GM12878 (cell line): Measurements from ENCODE around the gene MIOS. TPM values are rescaled to one million over a fixed set of nuclear protein-coding genes. Genes with fewer than 3 reads are reported as not detected.
A peak's percentile ranks its signal among the peaks of the same experiment; 100 is the strongest.

Experiments used
- ATAC-seq: fragments of 200-7000 bp; cut with Tn5 transposase; 3 replicates; pipeline ENCODE4 v1.9.1; 2020; ENCODE audit warnings: mild to moderate bottlenecking, moderate library complexity
- BruUV-seq: library from RNA; stranded (reverse); fragments of 400-500 nt; replicated peaks from 2 replicates; lab custom pipeline; 2021; lab: Mats Ljungman, UMichigan
- CTCF ChIA-PET: fragments of 300-600 bp; sonication (Branson Sonifier 250); formaldehyde crosslinking; extraction: SDS; loops from one replicate; lab custom pipeline; 2021; ENCODE audit warnings: inconsistent platforms; lab: Yijun Ruan, JAX
- POLR2A ChIA-PET: fragments of 350-600 bp; formaldehyde crosslinking; extraction: SDS; loops from one replicate; lab custom pipeline; 2021; ENCODE audit warnings: inconsistent platforms; lab: Charles Lee
- RAD21 ChIA-PET: fragments of 300-600 bp; sonication (Branson Sonifier 250); formaldehyde crosslinking; loops from one replicate; lab custom pipeline; 2023; ENCODE audit warnings: antibody characterized with exemption; ENCODE audit not compliant: unreplicated experiment; lab: Charles Lee
- SMC1A ChIA-PET: fragments of 300-600 bp; sonication (Branson Sonifier 250); formaldehyde crosslinking; loops from one replicate; lab custom pipeline; 2023; ENCODE audit not compliant: unreplicated experiment, uncharacterized antibody; lab: Charles Lee
- DNase-seq: peaks from one replicate; pipeline ENCODE4 v3.0.0-alpha.2; 2011; ENCODE audit warnings: low read depth, low spot score
- FAIRE-seq: peaks from 3 replicates; lab custom pipeline; 2011; peaks lifted over from hg19 to GRCh38; lab: Jason Lieb, UNC
- H2AFZ ChIP-seq: 2 replicates; pipeline ENCODE4 v1.6.0; 2011; ENCODE audit warnings: low read depth, low read length, control low read depth; ENCODE audit not compliant: control insufficient read depth
- H3K27ac ChIP-seq: 2 replicates; pipeline ENCODE4 v1.5.1; 2011; ENCODE audit warnings: control low read depth; ENCODE audit not compliant: control insufficient read depth, insufficient read depth
- H3K27me3 ChIP-seq, 2 experiments: replicated peaks in 1 of 2; 2 replicates each; pipeline versions ENCODE4 v1.6.0 to v1.6.1; 2011; ENCODE audit warnings: low read length in 1 of 2; ENCODE audit not compliant: control insufficient read depth in 2 of 2, insufficient read depth in 2 of 2
- H3K36me3 ChIP-seq, 2 experiments: 2 replicates each; pipeline ENCODE4 v1.5.1; 2011; ENCODE audit warnings: low read length in 1 of 2; ENCODE audit not compliant: control insufficient read depth in 2 of 2, insufficient read depth in 2 of 2
- H3K4me1 ChIP-seq: 2 replicates; pipeline ENCODE4 v1.6.1; 2011; ENCODE audit warnings: mild to moderate bottlenecking, low read length, moderate library complexity, mixed read lengths; ENCODE audit not compliant: control insufficient read depth, insufficient read depth
- H3K4me2 ChIP-seq: 2 replicates; pipeline ENCODE4 v1.6.0; 2011; ENCODE audit warnings: control low read depth; ENCODE audit not compliant: control insufficient read depth, insufficient read depth
- H3K4me3 ChIP-seq: fragments of 200-600 bp; sonication (generic); 2 replicates; pipeline ENCODE4 v1.5.1; 2016
- H3K79me2 ChIP-seq: 2 replicates; pipeline ENCODE4 v1.6.0; 2011; ENCODE audit warnings: low read length; ENCODE audit not compliant: control insufficient read depth, insufficient read depth
- H3K9ac ChIP-seq: 2 replicates; pipeline ENCODE4 v1.8.0; 2011; ENCODE audit warnings: low read length, control low read depth, mixed read lengths; ENCODE audit not compliant: control insufficient read depth, insufficient read depth
- H3K9me3 ChIP-seq: replicated peaks from 3 replicates; pipeline ENCODE4 v1.5.1; 2011; ENCODE audit warnings: mild to moderate bottlenecking, low read length; ENCODE audit not compliant: control insufficient read depth, insufficient read depth
- H4K20me1 ChIP-seq: 2 replicates; pipeline ENCODE4 v1.6.0; 2011; ENCODE audit not compliant: control insufficient read depth, insufficient read depth
- CEBPB ChIP-seq, 2 experiments: fragments of 150-350 bp in 1 of 2; IDR thresholded peaks; 2 replicates each; pipeline ENCODE4 v1.6.1; 2012 to 2014; ENCODE audit warnings: low read depth in 2 of 2, low read length in 2 of 2, borderline replicate concordance in 1 of 2, inconsistent platforms in 1 of 2
- CHD1 ChIP-seq: IDR thresholded peaks from 2 replicates; pipeline ENCODE4 v1.6.1; 2012; ENCODE audit warnings: low read depth, low read length, improper control_type of control experiment
- ESRRA ChIP-seq: IDR thresholded peaks from 2 replicates; pipeline ENCODE4 v1.6.1; 2012; ENCODE audit warnings: mild to moderate bottlenecking, low read length, improper control_type of control experiment
- MEF2A ChIP-seq: IDR thresholded peaks from 2 replicates; pipeline ENCODE4 v1.6.1; 2011; ENCODE audit warnings: low read depth, mild to moderate bottlenecking, low read length, moderate library complexity; ENCODE audit not compliant: insufficient read depth
- NFYB ChIP-seq: IDR thresholded peaks from 2 replicates; pipeline ENCODE4 v1.6.1; 2011; ENCODE audit warnings: low read depth, mild to moderate bottlenecking, low read length, improper control_type of control experiment, moderate library complexity; ENCODE audit not compliant: insufficient read depth
- POLR2AphosphoS2 ChIP-seq: IDR thresholded peaks from 2 replicates; pipeline ENCODE4 v1.6.1; 2011; ENCODE audit warnings: low read depth, mild to moderate bottlenecking, low read length, improper control_type of control experiment, moderate library complexity
- RCOR1 ChIP-seq: conservative IDR thresholded peaks from 2 replicates; pipeline ENCODE4 v1.6.1; 2012; ENCODE audit warnings: low read depth, low read length, improper control_type of control experiment
- SIN3A ChIP-seq: IDR thresholded peaks from 2 replicates; pipeline ENCODE4 v1.6.1; 2012; ENCODE audit warnings: low read depth, low read length, improper control_type of control experiment
- ZNF384 ChIP-seq: IDR thresholded peaks from 2 replicates; pipeline ENCODE4 v1.6.1; 2012; ENCODE audit warnings: low read depth, mild to moderate bottlenecking, low read length, improper control_type of control experiment, borderline replicate concordance
- ZNF622 ChIP-seq: fragments of 450-650 bp; IDR thresholded peaks from 2 replicates; pipeline ENCODE4 v1.6.1; 2017; ENCODE audit warnings: mild to moderate bottlenecking, inconsistent platforms
- ZZZ3 ChIP-seq: IDR thresholded peaks from 2 replicates; pipeline ENCODE4 v1.6.1; 2011; ENCODE audit warnings: low read depth; ENCODE audit not compliant: control insufficient read depth, insufficient read length
- WGBS: methylation state at CpG from one replicate; pipeline ENCODE4 v1.1.6; 2016; ENCODE audit warnings: low lambda C conversion rate; ENCODE audit not compliant: insufficient replicate concordance, insufficient coverage; ENCODE audit errors: missing lambda C conversion rate; 5-methylcytosine and 5-hydroxymethylcytosine counted together
- in situ Hi-C: fragments of 300-500 bp; cut with MboI; formaldehyde crosslinking; loops from 9 replicates; pipeline ENCODE4 v1.14.3; 2018; ENCODE audit warnings: mixed read lengths
- intact Hi-C: fragments of 100-400 bp; cut with micrococcal nuclease; formaldehyde crosslinking; loops from one replicate; pipeline ENCODE4 v1.14.2; 2022; ENCODE audit not compliant: unreplicated experiment
- polyA plus RNA-seq, 11 experiments: library from polyadenylated mRNA; depleted of rRNA in 4 of 11; unstranded in 6 of 11; stranded (reverse) in 5 of 11; fragments of >200 nt; fragmentation: Nextera tagmentation in 4 of 11; fragmentation: Illumina TruSeq in 1 of 11; extraction: Ambion mirVana in 4 of 11; extraction: Trizol in 1 of 11; gene quantifications; 1 replicate in 1 of 11; 2 replicates in 10 of 11; pipeline versions ENCODE4 v1.2.1 to v1.2.3, GENCODE V29; 2011 to 2016; ENCODE audit warnings: inconsistent platforms in 2 of 11, missing spikeins in 2 of 11, low read depth in 1 of 11
- total RNA-seq, 4 experiments: library from RNA; depleted of rRNA in 3 of 4; stranded (reverse); fragments of >200 nt in 3 of 4; fragmentation: Illumina TruSeq in 1 of 4; extraction: Trizol in 1 of 4; gene quantifications; 2 replicates each; pipeline versions ENCODE4 v1.2.1 to v1.2.3, GENCODE V29; 2013 to 2021
- TF ChIP-seq, protein P1 (sequence below): IDR thresholded peaks from 2 replicates; pipeline ENCODE4 v1.6.1; 2011; ENCODE audit warnings: low read depth, low read length, improper control_type of control experiment, borderline replicate concordance
- TF ChIP-seq, protein P2 (sequence below): fragments of 450-650 bp; formaldehyde crosslinking; IDR thresholded peaks from 2 replicates; pipeline ENCODE4 v1.5.0; 2022; ENCODE audit warnings: mild to moderate bottlenecking, missing genetic modification characterization
- TF ChIP-seq, protein P3 (sequence below): IDR thresholded peaks from 2 replicates; pipeline ENCODE4 v1.6.1; 2012; ENCODE audit warnings: low read depth, low read length, improper control_type of control experiment
- TF ChIP-seq, protein P4 (sequence below): IDR thresholded peaks from 2 replicates; pipeline ENCODE4 v1.6.1; 2012; ENCODE audit warnings: mild to moderate bottlenecking, low read depth, low read length

MIOS gene
- total and polyA plus RNA-seq, 10 of the 15 experiments (the other 5 are each of a cell fraction or from before 2014, with no cell fraction given): 13.1 to 94.9 (median 54.2) TPM

DNA sequence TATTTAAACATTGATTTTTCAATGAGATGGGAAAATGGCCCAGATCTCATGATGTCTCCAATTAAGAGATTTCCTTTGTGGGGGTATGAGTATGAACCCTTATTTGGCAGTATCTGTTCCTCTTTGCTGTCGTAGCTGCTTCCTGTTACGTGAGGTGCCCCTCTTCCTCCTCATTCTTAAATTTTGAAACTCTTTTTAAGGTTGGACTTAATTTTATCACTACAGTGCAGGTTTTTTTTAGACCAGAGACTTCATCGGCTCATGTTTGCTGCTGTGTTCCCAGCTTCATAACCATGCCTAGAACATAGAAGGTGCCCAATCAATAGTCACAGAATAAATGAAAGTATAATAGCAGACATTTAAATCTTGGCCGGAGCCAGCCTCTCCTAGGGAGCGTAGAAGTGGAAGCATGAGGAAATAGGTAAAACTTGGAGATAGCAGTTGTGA is 2.4 kb downstream of the MIOS start:
- H2AFZ ChIP-seq: no peak overlapping the region; the same call in 1 of the 2 replicates
- H3K27ac ChIP-seq: peak overlapping the region; percentile 99
- H4K20me1 ChIP-seq: no peaks in the 10 kb centered on the region
- ATAC-seq: peak; percentile 68
- peak overlapping the region; percentile 85 for H3K4me2 ChIP-seq
- 1% methylated on average over 5 of the region's 5 CpGs for WGBS
- no peaks in the 10 kb centered on the region for H3K27me3 ChIP-seq
- H3K4me1 ChIP-seq: peaks cover 14% of the 10 kb centered on the region
- H3K9me3 ChIP-seq: peaks cover 3% of the 10 kb centered on the region; the same call in 2 of the 3 replicates
- H3K36me3 ChIP-seq: peaks cover 0 to 12% of the 10 kb centered on the region in 2 experiments; a peak in 2 of 4 replicates
- CTCF ChIA-PET: interaction anchor here (0.9 to 1.6 kb wide), 5 partner anchors 26 to 466 kb away, joined by 3 to 4 read pairs (median 3); partner anchors contain the start of gene UMAD1
- RAD21 ChIA-PET: interaction anchor here (0.7 to 2.8 kb wide), 10 partner anchors 72 to 727 kb away, joined by 3 to 22 read pairs (median 4); partner anchors contain the start of genes C1GALT1 and UMAD1
- DNase-seq: peak; percentile 53
- H3K9ac ChIP-seq: peak overlapping the region; percentile 93
- POLR2A ChIA-PET: interaction anchor here (0.7 to 2.7 kb wide), 4 partner anchors 67 to 299 kb away, joined by 3 to 15 read pairs (median 4); partner anchors contain the start of gene UMAD1
- in situ Hi-C loops (no loop called here), intact Hi-C loops (loop anchor here (2.0 to 5.0 kb wide), 6 partner anchors 72 to 548 kb away; partner anchors contain the start of genes GLCCI1 and UMAD1)
- H3K4me3 ChIP-seq: peak overlapping the region; percentile 89
- BruUV-seq: no TSS peak
- SMC1A ChIA-PET: interaction anchor here (0.6 to 3.1 kb wide), 16 partner anchors 9 to 645 kb away, joined by 3 to 19 read pairs (median 4); partner anchors contain the start of gene UMAD1
- peak; percentile 57 for FAIRE-seq
- peaks cover 72% of the 10 kb centered on the region for H3K79me2 ChIP-seq
- TF ChIP-seq ESRRA (no peak), SIN3A (no peak), ZZZ3 (no peak), NFYB (no peak), CEBPB (IDR thresholded peaks at IDR 0.05; ENCODE audit: borderline replicate concordance in 1 of 2, low read depth in 2 of 2, low read length in 2 of 2) (no peak), ZNF622 (no peak), MEF2A (peak; percentile 80; the same call in 1 of the 2 replicates), ZNF384 (no peak; the same call in 1 of the 2 replicates), RCOR1 (no peak), POLR2AphosphoS2 (no peak), CHD1 (no peak)
- TF ChIP-seq, protein P1, sequence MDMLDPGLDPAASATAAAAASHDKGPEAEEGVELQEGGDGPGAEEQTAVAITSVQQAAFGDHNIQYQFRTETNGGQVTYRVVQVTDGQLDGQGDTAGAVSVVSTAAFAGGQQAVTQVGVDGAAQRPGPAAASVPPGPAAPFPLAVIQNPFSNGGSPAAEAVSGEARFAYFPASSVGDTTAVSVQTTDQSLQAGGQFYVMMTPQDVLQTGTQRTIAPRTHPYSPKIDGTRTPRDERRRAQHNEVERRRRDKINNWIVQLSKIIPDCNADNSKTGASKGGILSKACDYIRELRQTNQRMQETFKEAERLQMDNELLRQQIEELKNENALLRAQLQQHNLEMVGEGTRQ: no peak; the same call in 1 of the 2 replicates
- TF ChIP-seq, protein P2, sequence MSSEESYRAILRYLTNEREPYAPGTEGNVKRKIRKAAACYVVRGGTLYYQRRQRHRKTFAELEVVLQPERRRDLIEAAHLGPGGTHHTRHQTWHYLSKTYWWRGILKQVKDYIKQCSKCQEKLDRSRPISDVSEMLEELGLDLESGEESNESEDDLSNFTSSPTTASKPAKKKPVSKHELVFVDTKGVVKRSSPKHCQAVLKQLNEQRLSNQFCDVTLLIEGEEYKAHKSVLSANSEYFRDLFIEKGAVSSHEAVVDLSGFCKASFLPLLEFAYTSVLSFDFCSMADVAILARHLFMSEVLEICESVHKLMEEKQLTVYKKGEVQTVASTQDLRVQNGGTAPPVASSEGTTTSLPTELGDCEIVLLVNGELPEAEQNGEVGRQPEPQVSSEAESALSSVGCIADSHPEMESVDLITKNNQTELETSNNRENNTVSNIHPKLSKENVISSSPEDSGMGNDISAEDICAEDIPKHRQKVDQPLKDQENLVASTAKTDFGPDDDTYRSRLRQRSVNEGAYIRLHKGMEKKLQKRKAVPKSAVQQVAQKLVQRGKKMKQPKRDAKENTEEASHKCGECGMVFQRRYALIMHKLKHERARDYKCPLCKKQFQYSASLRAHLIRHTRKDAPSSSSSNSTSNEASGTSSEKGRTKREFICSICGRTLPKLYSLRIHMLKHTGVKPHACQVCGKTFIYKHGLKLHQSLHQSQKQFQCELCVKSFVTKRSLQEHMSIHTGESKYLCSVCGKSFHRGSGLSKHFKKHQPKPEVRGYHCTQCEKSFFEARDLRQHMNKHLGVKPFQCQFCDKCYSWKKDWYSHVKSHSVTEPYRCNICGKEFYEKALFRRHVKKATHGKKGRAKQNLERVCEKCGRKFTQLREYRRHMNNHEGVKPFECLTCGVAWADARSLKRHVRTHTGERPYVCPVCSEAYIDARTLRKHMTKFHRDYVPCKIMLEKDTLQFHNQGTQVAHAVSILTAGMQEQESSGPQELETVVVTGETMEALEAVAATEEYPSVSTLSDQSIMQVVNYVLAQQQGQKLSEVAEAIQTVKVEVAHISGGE (CRISPR knock-in tag): no peak
- TF ChIP-seq, protein P3, sequence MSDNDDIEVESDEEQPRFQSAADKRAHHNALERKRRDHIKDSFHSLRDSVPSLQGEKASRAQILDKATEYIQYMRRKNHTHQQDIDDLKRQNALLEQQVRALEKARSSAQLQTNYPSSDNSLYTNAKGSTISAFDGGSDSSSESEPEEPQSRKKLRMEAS: no peak
- TF ChIP-seq, protein P4, sequence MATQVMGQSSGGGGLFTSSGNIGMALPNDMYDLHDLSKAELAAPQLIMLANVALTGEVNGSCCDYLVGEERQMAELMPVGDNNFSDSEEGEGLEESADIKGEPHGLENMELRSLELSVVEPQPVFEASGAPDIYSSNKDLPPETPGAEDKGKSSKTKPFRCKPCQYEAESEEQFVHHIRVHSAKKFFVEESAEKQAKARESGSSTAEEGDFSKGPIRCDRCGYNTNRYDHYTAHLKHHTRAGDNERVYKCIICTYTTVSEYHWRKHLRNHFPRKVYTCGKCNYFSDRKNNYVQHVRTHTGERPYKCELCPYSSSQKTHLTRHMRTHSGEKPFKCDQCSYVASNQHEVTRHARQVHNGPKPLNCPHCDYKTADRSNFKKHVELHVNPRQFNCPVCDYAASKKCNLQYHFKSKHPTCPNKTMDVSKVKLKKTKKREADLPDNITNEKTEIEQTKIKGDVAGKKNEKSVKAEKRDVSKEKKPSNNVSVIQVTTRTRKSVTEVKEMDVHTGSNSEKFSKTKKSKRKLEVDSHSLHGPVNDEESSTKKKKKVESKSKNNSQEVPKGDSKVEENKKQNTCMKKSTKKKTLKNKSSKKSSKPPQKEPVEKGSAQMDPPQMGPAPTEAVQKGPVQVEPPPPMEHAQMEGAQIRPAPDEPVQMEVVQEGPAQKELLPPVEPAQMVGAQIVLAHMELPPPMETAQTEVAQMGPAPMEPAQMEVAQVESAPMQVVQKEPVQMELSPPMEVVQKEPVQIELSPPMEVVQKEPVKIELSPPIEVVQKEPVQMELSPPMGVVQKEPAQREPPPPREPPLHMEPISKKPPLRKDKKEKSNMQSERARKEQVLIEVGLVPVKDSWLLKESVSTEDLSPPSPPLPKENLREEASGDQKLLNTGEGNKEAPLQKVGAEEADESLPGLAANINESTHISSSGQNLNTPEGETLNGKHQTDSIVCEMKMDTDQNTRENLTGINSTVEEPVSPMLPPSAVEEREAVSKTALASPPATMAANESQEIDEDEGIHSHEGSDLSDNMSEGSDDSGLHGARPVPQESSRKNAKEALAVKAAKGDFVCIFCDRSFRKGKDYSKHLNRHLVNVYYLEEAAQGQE: no peak
